GM15510 (cell line): ENCODE data around the gene EBP.

ENCODE experiments used
- POLR2A ChIP-seq: IDR thresholded peaks from 3 replicates; pipeline ENCODE4 v1.6.1; 2011; ENCODE audit warnings: borderline replicate concordance; ENCODE audit not compliant: insufficient read length; ENCODE audit errors: extremely low read depth

The EBP gene

GRCh38 chrX:48509619-48510018 lies 12.0 kb upstream of the EBP start:
- TF ChIP-seq POLR2A: no peak

DNA sequence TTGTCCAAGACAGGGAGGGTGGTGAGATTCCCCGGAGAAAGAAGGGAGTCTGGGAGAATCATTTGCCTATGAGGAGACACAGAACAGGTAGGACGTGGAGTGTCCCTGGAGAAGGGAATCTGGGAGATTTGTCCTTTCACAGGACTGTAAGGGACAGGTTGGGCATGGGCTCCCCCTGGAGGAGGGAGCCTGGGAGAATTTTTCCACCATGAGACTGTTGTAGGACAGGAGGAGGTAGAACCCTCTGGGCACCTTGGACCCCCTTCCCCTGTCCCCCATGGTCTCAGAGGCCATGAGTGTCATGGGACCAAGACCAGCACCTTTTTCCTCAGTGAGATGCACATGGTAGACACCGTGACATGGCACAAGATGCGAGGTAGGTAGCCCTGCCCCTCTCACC lies 10.0 kb upstream of the EBP start:
- TF ChIP-seq POLR2A: no peak

DNA sequence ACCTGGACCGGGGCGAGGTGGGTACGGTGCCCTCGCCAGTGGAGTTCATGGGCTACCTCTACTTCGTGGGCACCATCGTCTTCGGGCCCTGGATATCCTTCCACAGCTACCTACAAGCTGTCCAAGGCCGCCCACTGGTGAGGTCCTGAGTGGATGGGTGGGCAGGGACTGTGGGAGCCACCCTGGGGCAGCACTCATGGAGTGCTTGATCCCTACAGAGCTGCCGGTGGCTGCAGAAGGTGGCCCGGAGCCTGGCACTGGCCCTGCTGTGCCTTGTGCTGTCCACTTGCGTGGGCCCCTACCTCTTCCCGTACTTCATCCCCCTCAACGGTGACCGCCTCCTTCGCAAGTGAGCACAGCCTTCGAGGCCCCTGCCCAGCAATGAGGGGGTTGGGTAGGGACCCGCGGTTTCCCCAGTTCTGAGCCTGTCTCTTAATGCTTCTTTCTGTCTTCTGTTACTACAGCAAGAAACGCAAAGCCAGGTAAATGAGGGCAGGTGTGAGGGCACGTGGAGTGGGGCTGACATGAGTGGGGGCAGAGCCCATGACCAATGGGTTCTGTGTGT lies 9.2 kb upstream of the EBP start:
- TF ChIP-seq POLR2A: no peak

DNA sequence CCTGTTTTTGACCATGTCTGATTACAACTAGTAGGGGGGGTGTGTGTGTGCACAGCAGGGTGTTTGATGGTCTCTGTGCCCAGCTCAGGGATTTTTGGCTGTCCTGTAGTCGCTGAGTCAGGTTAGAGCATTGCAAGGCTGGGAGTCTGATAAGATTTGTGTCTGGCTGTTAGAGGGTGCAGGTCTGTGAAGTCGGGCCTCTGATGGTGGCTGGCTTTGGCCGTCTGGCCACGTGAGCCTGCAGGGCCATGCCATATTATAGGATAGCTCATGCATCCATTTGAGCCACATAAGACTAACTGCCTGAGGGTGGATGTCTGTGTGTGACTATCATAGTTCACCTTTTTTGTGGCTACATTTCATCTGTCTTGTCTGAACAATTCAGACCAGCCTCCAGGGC lies 7.9 kb upstream of the EBP start:
- no peak for TF ChIP-seq POLR2A

- no peak for TF ChIP-seq POLR2A
Measured at GRCh38 chrX:48514126-48514806, 7.3 kb upstream of the EBP start.

GRCh38 chrX:48514868-48515460 lies 6.6 kb upstream of the EBP start:
- no peak for TF ChIP-seq POLR2A

GRCh38 chrX:48515842-48516241 lies 5.8 kb upstream of the EBP start:
- TF ChIP-seq POLR2A: no peak

DNA sequence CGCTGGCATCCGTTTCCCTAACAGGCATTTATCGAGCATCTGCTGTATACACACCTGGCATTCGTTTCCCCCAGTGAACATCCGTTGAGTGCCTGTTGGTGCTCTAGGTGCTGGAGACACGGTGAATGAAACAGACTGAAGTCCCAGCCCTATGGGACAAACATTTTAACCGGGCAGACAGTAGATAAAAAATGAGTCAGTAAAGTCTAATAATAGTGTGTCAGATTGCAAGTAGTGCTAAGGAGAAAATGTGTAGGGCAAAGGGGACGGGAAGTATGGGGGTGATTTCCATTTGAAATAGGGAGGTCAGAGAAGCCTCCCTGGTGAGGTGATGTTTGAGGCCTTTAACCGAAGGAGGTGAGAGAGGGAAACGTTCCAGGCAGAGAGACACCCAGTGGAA lies 5.3 kb upstream of the EBP start:
- no peak for TF ChIP-seq POLR2A

DNA sequence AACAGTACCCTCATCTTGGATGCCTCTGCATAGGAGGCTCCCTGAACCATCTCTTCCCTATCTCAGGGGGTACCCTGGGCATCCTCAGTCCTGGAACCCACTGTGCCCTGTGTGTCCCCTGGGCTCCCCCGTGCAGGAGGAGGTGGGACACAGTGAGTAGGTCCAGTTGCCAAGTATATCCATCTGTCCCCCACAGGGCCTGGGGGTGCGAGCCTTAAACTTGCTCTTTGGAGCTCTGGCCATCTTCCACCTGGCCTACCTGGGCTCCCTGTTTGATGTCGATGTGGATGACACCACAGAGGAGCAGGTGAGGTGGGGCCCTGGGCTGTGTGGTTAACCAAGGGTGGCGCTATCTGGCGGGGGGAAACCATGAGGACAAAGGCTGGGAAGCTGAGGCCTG lies 4.6 kb upstream of the EBP start:
- TF ChIP-seq POLR2A: no peak

GRCh38 chrX:48520455-48520854 lies 1.2 kb upstream of the EBP start:
- TF ChIP-seq POLR2A: no peak

DNA sequence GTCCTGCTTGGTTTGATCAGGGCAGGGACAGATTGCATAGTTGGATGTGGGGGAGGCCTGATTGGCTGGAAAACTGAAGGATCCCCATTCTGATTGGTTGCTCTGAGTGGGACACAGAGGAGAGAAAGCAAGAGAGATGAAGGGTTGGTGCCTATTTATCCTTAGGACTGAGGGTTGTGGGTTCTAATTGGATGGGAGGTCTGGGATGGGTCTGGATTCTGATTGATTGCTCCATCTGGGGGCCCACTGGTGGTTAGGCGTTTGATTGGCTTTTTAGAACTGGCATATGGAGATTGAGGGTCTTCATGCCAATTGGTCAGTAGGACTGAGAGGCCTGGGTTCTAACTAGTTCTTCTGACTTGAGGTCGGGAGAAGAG lies 644 bp upstream of the EBP start:
- TF ChIP-seq POLR2A: no peak

DNA sequence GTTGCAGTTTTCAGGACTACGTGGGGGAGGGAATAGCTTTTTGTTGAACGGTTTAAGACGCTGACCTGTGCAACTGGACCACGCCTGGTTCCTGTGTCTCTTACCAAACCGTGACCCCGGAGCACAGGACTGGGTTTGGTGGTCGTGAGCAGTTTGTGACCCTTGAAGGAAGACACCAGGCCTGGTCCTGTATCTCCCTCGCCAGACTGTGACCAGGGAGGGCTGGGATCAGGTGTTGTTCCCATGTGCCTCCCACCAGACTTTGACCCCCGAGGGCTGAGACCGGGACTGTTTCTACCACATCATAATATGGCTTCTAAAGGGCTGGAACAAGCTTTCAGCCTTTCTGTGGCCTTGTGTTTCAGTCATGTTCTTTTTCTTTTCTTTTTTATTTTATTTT lies 683 bp downstream of the EBP start:
- no peak for TF ChIP-seq POLR2A

GRCh38 chrX:48523682-48524081 lies 2.1 kb downstream of the EBP start:
- TF ChIP-seq POLR2A: no peak

- no peak for TF ChIP-seq POLR2A
Measured at GRCh38 chrX:48530736-48531135, 9.1 kb downstream of the EBP start.

GRCh38 chrX:48531358-48531959 lies 9.9 kb downstream of the EBP start:
- no peak for TF ChIP-seq POLR2A

- TF ChIP-seq POLR2A: no peak
Measured at GRCh38 chrX:48532161-48532560, 10.6 kb downstream of the EBP start.
